H1 (cell line): Measurements from ENCODE around the gene RASGEF1B. TPM values are rescaled to one million over a fixed set of nuclear protein-coding genes. Genes with fewer than 3 reads are reported as not detected.

Source experiments
- BRCA1 ChIP-seq: IDR thresholded peaks from 2 replicates; pipeline ENCODE4 v1.6.1; 2012; ENCODE audit warnings: low read depth, low read length, improper control_type of control experiment
- E2F6 ChIP-seq: IDR thresholded peaks from 2 replicates; pipeline ENCODE4 v1.6.1; 2012; ENCODE audit warnings: inconsistent platforms
- GABPA ChIP-seq: IDR thresholded peaks from 2 replicates; pipeline ENCODE4 v1.6.1; 2011; ENCODE audit warnings: mild to moderate bottlenecking, low read length, moderate library complexity, borderline replicate concordance; ENCODE audit not compliant: insufficient read depth
- HDAC2 ChIP-seq, 2 experiments: fragments of 300-600 bp in 1 of 2; sonication (generic) in 1 of 2; IDR thresholded peaks; 2 replicates each; pipeline ENCODE4 v1.6.1; 2011 to 2012; ENCODE audit warnings: low read depth in 2 of 2, low read length in 2 of 2, mild to moderate bottlenecking in 2 of 2, moderate library complexity in 2 of 2, borderline replicate concordance in 1 of 2, inconsistent platforms in 1 of 2
- NANOG ChIP-seq: IDR thresholded peaks from 2 replicates; pipeline ENCODE4 v1.6.1; 2011; ENCODE audit warnings: low read length, low read depth, mild to moderate bottlenecking, inconsistent platforms; ENCODE audit not compliant: insufficient read depth, poor library complexity, severe bottlenecking
- RNF2 ChIP-seq: fragments of 200-900, 300-1000 bp; sonication (generic); IDR thresholded peaks from 2 replicates; pipeline ENCODE4 v1.7.1; 2016; ENCODE audit warnings: borderline replicate concordance, low read depth, mild to moderate bottlenecking, antibody characterized with exemption, low read length; ENCODE audit not compliant: poor library complexity, severe bottlenecking; ENCODE audit errors: missing control alignments
- TBP ChIP-seq: IDR thresholded peaks from 2 replicates; pipeline ENCODE4 v1.6.1; 2011; ENCODE audit warnings: low read depth, low read length, improper control_type of control experiment
- TEAD4 ChIP-seq: IDR thresholded peaks from 2 replicates; pipeline ENCODE4 v1.6.1; 2012; ENCODE audit warnings: low read depth, low read length, inconsistent platforms, mixed read lengths
- polyA plus RNA-seq, 7 experiments: library from polyadenylated mRNA; depleted of rRNA in 3 of 7; stranded (reverse) in 5 of 7; unstranded in 2 of 7; fragments of >200 nt in 5 of 7; fragments of 200-250 nt in 2 of 7; gene quantifications; 1 replicate in 5 of 7; 2 replicates in 1 of 7; 4 replicates in 1 of 7; pipeline versions ENCODE4 v1.2.1 to v1.2.3, GENCODE V29; 2011 to 2013; ENCODE audit warnings: missing spikeins in 2 of 7, mixed read lengths in 2 of 7
- total RNA-seq: library from RNA; stranded (reverse); fragmentation: NEBNext Ultra II Directional; extraction: Animal tissue kit (Norgen Biotek cat#: 25700); gene quantifications from 2 replicates; pipeline ENCODE4 v1.2.1, GENCODE V29; 2021

RASGEF1B gene
- total and polyA plus RNA-seq, 2 of the 8 experiments (the other 6 are each of a cell fraction or from before 2014, with no cell fraction given), result 1.6 to 4.7 TPM

DNA sequence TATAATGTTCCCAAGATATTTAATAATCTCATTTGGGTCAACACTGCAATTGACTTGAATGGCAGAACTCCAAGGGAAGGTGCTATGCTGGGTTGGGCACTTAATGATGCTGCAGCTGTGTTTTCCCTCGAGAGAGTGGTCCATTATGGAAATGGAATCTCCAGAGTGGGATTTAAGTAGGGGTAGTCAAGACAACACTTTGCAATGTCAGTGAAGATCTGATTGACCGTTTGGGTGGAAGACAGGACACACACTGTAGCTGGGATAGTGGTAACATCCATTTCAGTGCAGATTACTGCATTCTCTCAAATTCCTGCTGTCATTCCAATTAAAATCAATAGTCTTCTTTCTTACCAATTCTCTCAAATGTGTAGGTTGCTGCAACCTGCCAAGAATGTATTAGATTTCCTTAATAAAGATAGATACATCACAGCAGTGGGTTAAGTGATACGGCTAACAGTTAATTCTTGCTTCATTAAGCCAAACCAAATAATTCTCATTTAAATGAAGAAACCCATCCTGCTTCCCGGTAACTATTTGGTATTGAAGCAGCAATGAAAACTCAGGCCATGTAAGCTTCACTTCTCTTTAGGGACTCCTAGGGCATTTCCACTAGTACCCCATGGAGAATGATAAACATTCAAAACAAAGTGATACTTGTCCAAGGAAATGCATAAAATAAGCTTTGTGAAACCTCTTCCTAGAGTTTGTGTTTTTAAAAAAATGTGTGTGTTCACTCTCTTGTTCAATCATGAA lies 40.5 kb upstream of the RASGEF1B start (continued):
- TF ChIP-seq RNF2 (no peak), NANOG (no peak), E2F6 (no peak), HDAC2 (IDR thresholded peaks at IDR 0.05; ENCODE audit: borderline replicate concordance in 1 of 2, low read depth in 2 of 2, low read length in 2 of 2) (no peak), TBP (no peak), TEAD4 (no peak), GABPA (no peak), BRCA1 (no peak)
